RWPE1 (cell line): ENCODE results near the gene TRPM5.

Experiments
- CTCF ChIA-PET: fragments of 350-600 bp; sonication (Branson Sonifier 250); formaldehyde crosslinking; extraction: SDS; loops from one replicate; lab custom pipeline; 2021; lab: Yijun Ruan, JAX
- POLR2A ChIA-PET: fragments of 400-600 bp; formaldehyde crosslinking; extraction: SDS; loops from one replicate; lab custom pipeline; 2020; ENCODE audit warnings: antibody characterized with exemption; ENCODE audit not compliant: low non-redundant PET; lab: Yijun Ruan, JAX
- DNase-seq: peaks from one replicate; pipeline ENCODE4 v3.0.0; 2012; ENCODE audit warnings: low spot score
- H3K27ac ChIP-seq: fragments of 450-650 bp; 2 replicates; pipeline ENCODE4 v1.5.1; 2017
- CTCF ChIP-seq: fragments of 450-650 bp; conservative IDR thresholded peaks from 2 replicates; pipeline ENCODE4 v1.5.1; 2017; ENCODE audit warnings: low read depth, mild to moderate bottlenecking

Gene TRPM5

GRCh38 chr11:2434008-2434407 is 10.3 kb downstream of the TRPM5 start:
- CTCF ChIA-PET, result no interaction called here

GRCh38 chr11:2433106-2433925 is 11.0 kb downstream of the TRPM5 start:
- CTCF ChIA-PET, result no interaction called here

More at GRCh38 chr11:2434008-2434407, 10.3 kb downstream of the TRPM5 start:
- TF ChIP-seq CTCF, result no peak
- no peak for DNase-seq
- H3K27ac ChIP-seq, result no peak overlapping the region
- POLR2A ChIA-PET, result no interaction called here

GRCh38 chr11:2432628-2433071 is 11.7 kb downstream of the TRPM5 start:
- TF ChIP-seq CTCF, result no peak
- ChIA-PET CTCF (no interaction called here), POLR2A (no interaction called here)

More at GRCh38 chr11:2433106-2433925, 11.0 kb downstream of the TRPM5 start:
- DNase-seq, result no peak
- TF ChIP-seq CTCF, result no peak
- POLR2A ChIA-PET, result no interaction called here
- no peak overlapping the region for H3K27ac ChIP-seq

GRCh38 chr11:2432171-2432621 is 12.1 kb downstream of the TRPM5 start:
- ChIA-PET CTCF (no interaction called here), POLR2A (no interaction called here)
- no peak overlapping the region for H3K27ac ChIP-seq
- no peak for DNase-seq
- no peak for TF ChIP-seq CTCF

More at GRCh38 chr11:2432628-2433071, 11.7 kb downstream of the TRPM5 start:
- DNase-seq, result no peak
- no peak overlapping the region for H3K27ac ChIP-seq

GRCh38 chr11:2431395-2431794 is 12.9 kb downstream of the TRPM5 start:
- CTCF ChIA-PET, result interaction anchor here (0.9 kb wide), 1 partner anchor 102 kb away, joined by 3 read pairs; no protein-coding TSS in a partner anchor

GRCh38 chr11:2428322-2428795 is 16.0 kb downstream of the TRPM5 start:
- H3K27ac ChIP-seq, result no peak overlapping the region
- TF ChIP-seq CTCF, result peak; percentile 54
- CTCF ChIA-PET, result interaction anchor here (4.0 kb wide), 1 partner anchor 104 kb away, joined by 41 read pairs; no protein-coding TSS in a partner anchor
- DNase-seq, result peak; percentile 30
- POLR2A ChIA-PET, result no interaction called here

More at GRCh38 chr11:2431395-2431794, 12.9 kb downstream of the TRPM5 start:
- H3K27ac ChIP-seq, result no peak overlapping the region
- no peak for DNase-seq
- POLR2A ChIA-PET, result no interaction called here
- no peak for TF ChIP-seq CTCF
